ENCODE data around the gene MXD3.

MXD3 gene

GRCh38 chr5:177275883-177276282 is 35.8 kb downstream of the MXD3 start:
- DNase-seq (ENCODE audit: low spot score), result no peak
- in situ Hi-C loops (cut with MboI; ENCODE audit: low sequenced_read_pairs, unreplicated experiment), result no loop called here
- TF ChIP-seq CTCF (IDR thresholded peaks at IDR 0.05; ENCODE audit: borderline replicate concordance, control extremely low read depth, extremely low read depth, insufficient read depth, missing control alignments), result no peak

- TF ChIP-seq CTCF (IDR thresholded peaks at IDR 0.05; ENCODE audit: borderline replicate concordance, control extremely low read depth, extremely low read depth, insufficient read depth, missing control alignments), result no peak
- in situ Hi-C loops (cut with MboI; ENCODE audit: low sequenced_read_pairs, unreplicated experiment), result no loop called here
- DNase-seq (ENCODE audit: low spot score), result no peak
Observed at GRCh38 chr5:177271113-177271512, 40.6 kb downstream of the MXD3 start.

- DNase-seq (ENCODE audit: low spot score), result no peak
- in situ Hi-C loops (cut with MboI; ENCODE audit: low sequenced_read_pairs, unreplicated experiment), result no loop called here
- no peak for TF ChIP-seq CTCF (IDR thresholded peaks at IDR 0.05; ENCODE audit: borderline replicate concordance, control extremely low read depth, extremely low read depth, insufficient read depth, missing control alignments)
Observed at GRCh38 chr5:177270653-177271052, 41.0 kb downstream of the MXD3 start.

GRCh38 chr5:177269976-177270375 is 41.7 kb downstream of the MXD3 start:
- no peak for TF ChIP-seq CTCF (IDR thresholded peaks at IDR 0.05; ENCODE audit: borderline replicate concordance, control extremely low read depth, extremely low read depth, insufficient read depth, missing control alignments)
- no peak for DNase-seq (ENCODE audit: low spot score)
- in situ Hi-C loops (cut with MboI; ENCODE audit: low sequenced_read_pairs, unreplicated experiment), result no loop called here

- DNase-seq (ENCODE audit: low spot score), result no peak
- in situ Hi-C loops (cut with MboI; ENCODE audit: low sequenced_read_pairs, unreplicated experiment), result no loop called here
- no peak for TF ChIP-seq CTCF (IDR thresholded peaks at IDR 0.05; ENCODE audit: borderline replicate concordance, control extremely low read depth, extremely low read depth, insufficient read depth, missing control alignments)
Observed at GRCh38 chr5:177269232-177269895, 42.3 kb downstream of the MXD3 start.

- no peak for TF ChIP-seq CTCF (IDR thresholded peaks at IDR 0.05; ENCODE audit: borderline replicate concordance, control extremely low read depth, extremely low read depth, insufficient read depth, missing control alignments)
- in situ Hi-C loops (cut with MboI; ENCODE audit: low sequenced_read_pairs, unreplicated experiment), result no loop called here
- no peak for DNase-seq (ENCODE audit: low spot score)
Observed at GRCh38 chr5:177265395-177265794, 46.3 kb downstream of the MXD3 start.

Data from GM13976 (cell line).